BJ (cell line): ENCODE measurements around the gene ERICH4. TPM values are rescaled to one million over a fixed set of nuclear protein-coding genes. Genes with fewer than 3 reads are reported as not detected.

Source experiments
- CTCF ChIA-PET: fragments of 350-600 bp; formaldehyde crosslinking; extraction: SDS; loops from one replicate; lab custom pipeline; 2021; ENCODE audit warnings: antibody characterized with exemption, inconsistent platforms; lab: Yijun Ruan, JAX
- POLR2A ChIA-PET: fragments of 300-600 bp; sonication (Branson Sonifier 250); formaldehyde crosslinking; extraction: SDS; loops from one replicate; lab custom pipeline; 2021; ENCODE audit warnings: antibody characterized with exemption; lab: Charles Lee
- DNase-seq: peaks from one replicate; pipeline ENCODE4 v3.0.0-alpha.2; 2011; ENCODE audit warnings: low read depth
- H3K27me3 ChIP-seq: 2 replicates; pipeline ENCODE4 v1.6.0; 2011; ENCODE audit warnings: low read length; ENCODE audit not compliant: control insufficient read depth, insufficient read depth
- H3K36me3 ChIP-seq: 2 replicates; pipeline ENCODE4 v1.5.1; 2011; ENCODE audit warnings: low read length; ENCODE audit not compliant: control insufficient read depth, insufficient read depth
- H3K4me3 ChIP-seq: 2 replicates; pipeline ENCODE4 v1.5.1; 2011; ENCODE audit warnings: low read depth, mild to moderate bottlenecking, control low read depth, low read length
- polyA plus RNA-seq: library from polyadenylated mRNA; depleted of rRNA; stranded (reverse); fragments of >200 nt; gene quantifications from 2 replicates; pipeline ENCODE4 v1.2.3, GENCODE V29; 2011
- TF ChIP-seq, protein P1 (sequence below): IDR thresholded peaks from 2 replicates; pipeline ENCODE4 v1.5.1; 2011; ENCODE audit warnings: low read depth, mild to moderate bottlenecking, control low read depth, inconsistent platforms, low read length, moderate library complexity; ENCODE audit not compliant: insufficient read depth

ERICH4 gene
- polyA plus RNA-seq, 1 experiment, result not detected

DNA sequence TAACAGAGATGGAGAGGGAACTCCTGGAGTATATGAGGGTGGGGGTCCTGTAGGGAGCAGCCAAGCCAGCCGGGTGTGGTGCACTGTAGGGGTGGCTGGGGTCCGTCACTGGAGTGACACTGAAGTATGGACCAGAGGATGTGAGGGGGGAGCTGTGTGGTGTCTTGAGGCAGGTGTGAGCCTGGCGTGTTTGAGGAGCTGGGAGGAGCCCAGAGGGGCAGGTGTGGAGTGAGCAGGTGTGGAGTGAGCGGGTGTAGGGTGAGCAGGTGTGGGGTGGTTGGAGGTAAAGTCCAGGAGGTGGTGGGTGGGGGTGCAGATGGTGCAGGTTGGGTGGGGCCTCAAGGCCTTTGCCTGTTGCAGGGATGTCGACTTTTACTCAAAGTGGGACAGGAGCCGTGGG lies 21.6 kb upstream of the ERICH4 start:
- TF ChIP-seq, protein P1, sequence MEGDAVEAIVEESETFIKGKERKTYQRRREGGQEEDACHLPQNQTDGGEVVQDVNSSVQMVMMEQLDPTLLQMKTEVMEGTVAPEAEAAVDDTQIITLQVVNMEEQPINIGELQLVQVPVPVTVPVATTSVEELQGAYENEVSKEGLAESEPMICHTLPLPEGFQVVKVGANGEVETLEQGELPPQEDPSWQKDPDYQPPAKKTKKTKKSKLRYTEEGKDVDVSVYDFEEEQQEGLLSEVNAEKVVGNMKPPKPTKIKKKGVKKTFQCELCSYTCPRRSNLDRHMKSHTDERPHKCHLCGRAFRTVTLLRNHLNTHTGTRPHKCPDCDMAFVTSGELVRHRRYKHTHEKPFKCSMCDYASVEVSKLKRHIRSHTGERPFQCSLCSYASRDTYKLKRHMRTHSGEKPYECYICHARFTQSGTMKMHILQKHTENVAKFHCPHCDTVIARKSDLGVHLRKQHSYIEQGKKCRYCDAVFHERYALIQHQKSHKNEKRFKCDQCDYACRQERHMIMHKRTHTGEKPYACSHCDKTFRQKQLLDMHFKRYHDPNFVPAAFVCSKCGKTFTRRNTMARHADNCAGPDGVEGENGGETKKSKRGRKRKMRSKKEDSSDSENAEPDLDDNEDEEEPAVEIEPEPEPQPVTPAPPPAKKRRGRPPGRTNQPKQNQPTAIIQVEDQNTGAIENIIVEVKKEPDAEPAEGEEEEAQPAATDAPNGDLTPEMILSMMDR, result no peak
- CTCF ChIA-PET, result no interaction called here
- peaks cover 33% of the 10 kb centered on the region for H3K36me3 ChIP-seq
- no peaks in the 10 kb centered on the region for H3K27me3 ChIP-seq
- no peak for DNase-seq
- no peak overlapping the region for H3K4me3 ChIP-seq
- POLR2A ChIA-PET, result no interaction called here

DNA sequence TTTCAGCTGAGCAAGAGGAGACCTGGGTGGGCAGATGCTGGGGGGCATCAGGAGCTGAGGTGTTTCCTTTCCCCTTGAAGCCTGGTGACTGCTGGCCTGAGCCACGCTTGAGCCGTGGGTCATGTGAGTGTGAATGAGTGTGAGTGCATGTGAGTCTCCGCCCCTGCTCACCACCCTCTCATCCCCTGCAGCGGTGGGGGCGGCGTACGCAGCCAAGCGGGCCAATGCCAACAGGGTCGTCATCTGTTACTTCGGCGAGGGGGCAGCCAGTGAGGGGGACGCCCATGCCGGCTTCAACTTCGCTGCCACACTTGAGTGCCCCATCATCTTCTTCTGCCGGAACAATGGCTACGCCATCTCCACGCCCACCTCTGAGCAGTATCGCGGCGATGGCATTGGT lies 21.0 kb upstream of the ERICH4 start:
- Histone ChIP-seq H3K36me3 (peaks cover 32% of the 10 kb centered on the region), H3K27me3 (no peaks in the 10 kb centered on the region), H3K4me3 (no peak overlapping the region)
- TF ChIP-seq, protein P1, result no peak
- ChIA-PET CTCF (no interaction called here), POLR2A (no interaction called here)
- no peak for DNase-seq

DNA sequence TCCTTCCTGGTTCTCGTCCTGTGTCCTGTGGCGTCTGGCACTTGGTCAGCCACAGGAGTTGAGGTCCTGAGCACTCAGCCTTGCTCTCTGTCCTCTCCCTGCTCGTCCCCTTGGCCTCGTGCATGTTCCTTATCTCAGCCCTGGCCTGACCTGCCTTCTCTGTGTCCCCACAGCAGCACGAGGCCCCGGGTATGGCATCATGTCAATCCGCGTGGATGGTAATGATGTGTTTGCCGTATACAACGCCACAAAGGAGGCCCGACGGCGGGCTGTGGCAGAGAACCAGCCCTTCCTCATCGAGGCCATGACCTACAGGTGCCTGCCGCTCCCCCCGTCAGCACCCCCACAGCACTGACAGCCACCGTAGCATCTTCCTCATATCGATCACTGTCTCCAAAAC lies 20.5 kb upstream of the ERICH4 start:
- TF ChIP-seq, protein P1, result no peak
- H3K27me3 ChIP-seq, result no peaks in the 10 kb centered on the region
- H3K36me3 ChIP-seq, result peaks cover 32% of the 10 kb centered on the region
- no peak for DNase-seq
- POLR2A ChIA-PET, result no interaction called here
- CTCF ChIA-PET, result no interaction called here
- H3K4me3 ChIP-seq, result no peak overlapping the region

DNA sequence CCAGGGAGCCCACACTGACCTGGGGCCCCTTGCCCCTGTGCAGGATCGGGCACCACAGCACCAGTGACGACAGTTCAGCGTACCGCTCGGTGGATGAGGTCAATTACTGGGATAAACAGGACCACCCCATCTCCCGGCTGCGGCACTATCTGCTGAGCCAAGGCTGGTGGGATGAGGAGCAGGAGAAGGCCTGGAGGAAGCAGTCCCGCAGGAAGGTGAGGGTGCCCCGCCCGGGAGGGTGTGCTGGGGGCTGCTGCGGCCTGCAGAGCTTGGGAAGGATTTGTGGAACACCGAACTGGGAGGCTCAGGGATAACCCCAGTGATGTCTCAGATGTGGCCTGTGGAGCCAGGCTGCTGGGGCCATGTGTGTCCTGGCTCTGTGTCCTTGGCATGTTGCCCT lies 20.0 kb upstream of the ERICH4 start:
- H3K27me3 ChIP-seq, result no peaks in the 10 kb centered on the region
- CTCF ChIA-PET, result no interaction called here
- H3K36me3 ChIP-seq, result peaks cover 32% of the 10 kb centered on the region
- DNase-seq, result no peak
- POLR2A ChIA-PET, result no interaction called here
- TF ChIP-seq, protein P1, result no peak
- H3K4me3 ChIP-seq, result no peak overlapping the region

DNA sequence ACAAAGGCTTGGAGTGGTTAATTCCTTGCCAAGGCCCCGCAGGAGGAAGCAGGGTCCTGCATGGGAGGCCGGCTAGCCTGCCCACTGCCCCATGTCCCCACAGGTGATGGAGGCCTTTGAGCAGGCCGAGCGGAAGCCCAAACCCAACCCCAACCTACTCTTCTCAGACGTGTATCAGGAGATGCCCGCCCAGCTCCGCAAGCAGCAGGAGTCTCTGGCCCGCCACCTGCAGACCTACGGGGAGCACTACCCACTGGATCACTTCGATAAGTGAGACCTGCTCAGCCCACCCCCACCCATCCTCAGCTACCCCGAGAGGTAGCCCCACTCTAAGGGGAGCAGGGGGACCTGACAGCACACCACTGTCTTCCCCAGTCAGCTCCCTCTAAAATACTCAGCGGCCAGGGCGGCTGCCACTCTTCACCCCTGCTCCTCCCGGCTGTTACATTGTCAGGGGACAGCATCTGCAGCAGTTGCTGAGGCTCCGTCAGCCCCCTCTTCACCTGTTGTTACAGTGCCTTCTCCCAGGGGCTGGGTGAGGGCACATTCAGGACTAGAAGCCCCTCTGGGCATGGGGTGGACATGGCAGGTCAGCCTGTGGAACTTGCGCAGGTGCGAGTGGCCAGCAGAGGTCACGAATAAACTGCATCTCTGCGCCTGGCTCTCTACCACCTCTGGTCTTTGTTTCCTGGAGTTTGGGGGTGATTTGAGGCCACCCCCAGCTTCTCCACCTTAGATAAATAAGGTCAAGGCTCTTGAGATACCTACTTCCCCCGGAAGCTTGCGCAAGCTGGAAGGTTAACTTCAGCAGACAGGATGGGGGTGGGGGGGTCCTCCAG lies 18.4 kb upstream of the ERICH4 start:
- POLR2A ChIA-PET, result no interaction called here
- DNase-seq, result no peak
- CTCF ChIA-PET, result interaction anchor here (0.7 kb wide), 1 partner anchor 17 kb away, joined by 3 read pairs; no protein-coding TSS in a partner anchor
- H3K36me3 ChIP-seq, result peaks cover 24% of the 10 kb centered on the region
- TF ChIP-seq, protein P1, result no peak
- H3K27me3 ChIP-seq, result no peaks in the 10 kb centered on the region
- H3K4me3 ChIP-seq, result no peak overlapping the region
